Measurements from ENCODE around the gene FGD3. TPM values are rescaled to one million over a fixed set of nuclear protein-coding genes. Genes with fewer than 3 reads are reported as not detected.

FGD3 gene
- total RNA-seq, 1 experiment from 2014 or later: 1.8 TPM

DNA sequence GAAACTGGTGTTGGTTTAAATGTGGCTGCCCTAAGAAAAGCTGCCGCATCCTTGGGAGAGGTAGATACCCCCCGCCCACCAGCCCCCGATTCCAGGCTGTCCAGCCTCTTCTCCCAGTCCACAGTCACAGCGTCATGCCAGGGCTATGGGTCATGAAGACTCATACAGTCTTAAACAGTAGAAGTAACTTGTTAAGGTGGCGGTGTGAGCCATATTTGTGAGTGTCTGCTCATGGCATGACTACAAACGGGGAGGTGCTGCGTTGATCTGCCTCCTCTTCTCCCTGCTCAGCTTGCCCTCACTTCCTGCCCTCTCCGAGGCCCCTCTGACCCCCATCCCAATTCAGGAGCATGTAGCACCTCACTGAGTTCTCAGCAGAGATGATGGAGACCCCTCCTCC, 20.8 kb downstream of the FGD3 start:
- no peaks in the 10 kb centered on the region; the same call in 1 of the 2 replicates for H3K27me3 Mint-ChIP-seq (ENCODE audit: low read depth)
- Histone ChIP-seq H2BK12ac (ENCODE audit: insufficient read length, low read depth, low read length) (no peak overlapping the region), H2AK5ac (ENCODE audit: insufficient read length, low read length) (no peak overlapping the region), H4K5ac (ENCODE audit: insufficient read length, low read depth, low read length) (no peak overlapping the region), H3K23me2 (ENCODE audit: insufficient read length, low read depth, low read length, poor library complexity, severe bottlenecking) (no peaks in the 10 kb centered on the region), H3K56ac (ENCODE audit: insufficient read length, low read depth, low read length) (no peak overlapping the region), H3K27me3 (ENCODE audit: insufficient read depth, low read length) (no peaks in the 10 kb centered on the region), H3K4me2 (ENCODE audit: insufficient read depth, insufficient read length, low read length) (no peak overlapping the region), H3K79me1 (ENCODE audit: insufficient read depth, low read depth, low read length, poor library complexity, severe bottlenecking) (no peaks in the 10 kb centered on the region), H4K20me1 (ENCODE audit: control insufficient read depth, insufficient read depth, insufficient read length) (no peaks in the 10 kb centered on the region), H3K14ac (ENCODE audit: insufficient read depth, low read length) (no peak overlapping the region), H3K4ac (ENCODE audit: low read depth, low read length) (no peak overlapping the region), H3K79me2 (ENCODE audit: insufficient read depth, low read length) (no peaks in the 10 kb centered on the region), H3K23ac (ENCODE audit: insufficient read length, low read depth, low read length) (no peak overlapping the region), H2BK20ac (ENCODE audit: low read depth, low read length, poor library complexity, severe bottlenecking) (no peak overlapping the region), H3K18ac (ENCODE audit: insufficient read length, low read depth, low read length) (peak overlapping the region; percentile 25), H2BK15ac (ENCODE audit: low read depth, low read length) (no peak overlapping the region), H2AFZ (ENCODE audit: low read length) (no peak overlapping the region), H3K9me3 (ENCODE audit: control insufficient read depth, low read depth, low read length) (no peaks in the 10 kb centered on the region), H3K4me1 (ENCODE audit: insufficient read depth, low read length) (peaks cover 11% of the 10 kb centered on the region), H2BK120ac (ENCODE audit: low read depth, low read length, poor library complexity, severe bottlenecking) (no peak overlapping the region), H4K8ac (replicated peaks; ENCODE audit: insufficient read length, low read depth, low read length) (no peak overlapping the region), H3T11ph (ENCODE audit: low read length) (no peak overlapping the region), H3K27ac (ENCODE audit: insufficient read length, low read depth, low read length) (no peak overlapping the region), H2BK5ac (ENCODE audit: insufficient read length, low read length) (no peak overlapping the region), H3K9ac (ENCODE audit: extremely low read depth, insufficient read length, low read length) (no peak overlapping the region), H4K91ac (ENCODE audit: insufficient read length, low read depth, low read length) (no peak overlapping the region)
- H3K36me3 Mint-ChIP-seq (ENCODE audit: insufficient read depth in 1 of 3, low read depth in 3 of 3): no peaks in the 10 kb centered on the region; a peak in 2 of 7 replicates
- no peak for DNase-seq
- no CpG with 5 or more reads among the region's 8 CpGs for WGBS (ENCODE audit: extremely low coverage, insufficient read length, low lambda C conversion rate)
- H3K4me3 Mint-ChIP-seq: no peak overlapping the region
- no peaks in the 10 kb centered on the region; a peak in 1 of 5 replicates for H3K9me3 Mint-ChIP-seq
- TF ChIP-seq, protein P1, sequence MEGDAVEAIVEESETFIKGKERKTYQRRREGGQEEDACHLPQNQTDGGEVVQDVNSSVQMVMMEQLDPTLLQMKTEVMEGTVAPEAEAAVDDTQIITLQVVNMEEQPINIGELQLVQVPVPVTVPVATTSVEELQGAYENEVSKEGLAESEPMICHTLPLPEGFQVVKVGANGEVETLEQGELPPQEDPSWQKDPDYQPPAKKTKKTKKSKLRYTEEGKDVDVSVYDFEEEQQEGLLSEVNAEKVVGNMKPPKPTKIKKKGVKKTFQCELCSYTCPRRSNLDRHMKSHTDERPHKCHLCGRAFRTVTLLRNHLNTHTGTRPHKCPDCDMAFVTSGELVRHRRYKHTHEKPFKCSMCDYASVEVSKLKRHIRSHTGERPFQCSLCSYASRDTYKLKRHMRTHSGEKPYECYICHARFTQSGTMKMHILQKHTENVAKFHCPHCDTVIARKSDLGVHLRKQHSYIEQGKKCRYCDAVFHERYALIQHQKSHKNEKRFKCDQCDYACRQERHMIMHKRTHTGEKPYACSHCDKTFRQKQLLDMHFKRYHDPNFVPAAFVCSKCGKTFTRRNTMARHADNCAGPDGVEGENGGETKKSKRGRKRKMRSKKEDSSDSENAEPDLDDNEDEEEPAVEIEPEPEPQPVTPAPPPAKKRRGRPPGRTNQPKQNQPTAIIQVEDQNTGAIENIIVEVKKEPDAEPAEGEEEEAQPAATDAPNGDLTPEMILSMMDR (conservative IDR thresholded peaks at IDR 0.05): no peak
- H3K27ac Mint-ChIP-seq: 0 out of 7 replicates have a peak overlapping the region, but pooled peaks of 1 of the 3 experiments have one; percentile 39
- H3K4me1 Mint-ChIP-seq: peaks cover 48 to 57% of the 10 kb centered on the region in 2 experiments
